ENCODE results near the gene ANGPTL8. TPM values are rescaled to one million over a fixed set of nuclear protein-coding genes. Genes with fewer than 3 reads are reported as not detected.
A peak's percentile ranks its signal among the peaks of the same experiment; 100 is the strongest.

ANGPTL8 gene
- total RNA-seq, 6 experiments from 2014 or later = 56.7 to 287 (median 140) TPM

- ATAC-seq (peak in 1 of 4 donors; percentile 1), DNase-seq (no peak)
- 38% methylated on average over 14 of the region's 20 CpGs for WGBS (ENCODE audit: insufficient coverage, low coverage, low lambda C conversion rate, missing lambda C conversion rate)
- no peaks in the 10 kb centered on the region for H3K36me3 ChIP-seq
- intact Hi-C loops (cut with DNase I) = loop anchor here (2.0 to 5.0 kb wide), 2 partner anchors 64 to 65 kb away; no protein-coding TSS in a partner anchor
- H3K4me3 ChIP-seq = no peak overlapping the region
- H3K9me3 ChIP-seq = no peaks in the 10 kb centered on the region
- peak overlapping the region in 2 of 3 donors; percentile 34 to 40 for H3K27ac ChIP-seq
- peaks cover 0 to 31% (median 15%) of the 10 kb centered on the region in 4 donors for H3K4me1 ChIP-seq
- no peak for TF ChIP-seq CTCF (IDR thresholded peaks at IDR 0.05)
- TF ChIP-seq POLR2A (IDR thresholded peaks at IDR 0.05) = no peak
- no peaks in the 10 kb centered on the region for H3K27me3 ChIP-seq
Measured at GRCh38 chr19:11202488-11203193, 36.8 kb upstream of the ANGPTL8 start.

GRCh38 chr19:11203194-11204075, 36.0 kb upstream of the ANGPTL8 start:
- TF ChIP-seq CTCF (IDR thresholded peaks at IDR 0.05) = peak; percentile 66 to 80 (median 76)
- no peak for TF ChIP-seq POLR2A (IDR thresholded peaks at IDR 0.05)
- peaks cover 0 to under 1% (median 0%) of the 10 kb centered on the region in 4 donors for H3K36me3 ChIP-seq
- peak; percentile 46 to 56 (median 50) for ATAC-seq
- WGBS (ENCODE audit: insufficient coverage, low coverage, low lambda C conversion rate, missing lambda C conversion rate) = 42% methylated on average over 9 of the region's 17 CpGs
- peak overlapping the region in 2 of 3 donors; percentile 34 to 40 for H3K27ac ChIP-seq
- H3K4me1 ChIP-seq = peaks cover 0 to 25% (median 12%) of the 10 kb centered on the region in 4 donors
- H3K4me3 ChIP-seq = no peak overlapping the region
- DNase-seq = peak in 2 of 3 donors; percentile 58 to 65
- H3K9me3 ChIP-seq = no peaks in the 10 kb centered on the region
- no peaks in the 10 kb centered on the region for H3K27me3 ChIP-seq
- intact Hi-C loops (cut with DNase I) = loop anchor here (2.0 to 5.0 kb wide), 2 partner anchors 65 to 66 kb away; no protein-coding TSS in a partner anchor

- peaks cover 0 to 6% (median 0%) of the 10 kb centered on the region in 4 donors for H3K36me3 ChIP-seq
- ATAC-seq = peak in 1 of 4 donors; percentile 2
- no peaks in the 10 kb centered on the region for H3K9me3 ChIP-seq
- no peaks in the 10 kb centered on the region for H3K27me3 ChIP-seq
- no peak for TF ChIP-seq POLR2A (IDR thresholded peaks at IDR 0.05)
- no peak for TF ChIP-seq CTCF (IDR thresholded peaks at IDR 0.05)
- intact Hi-C loops (cut with DNase I) = loop anchor here in 1 of 2 donors (5.0 kb wide), 1 partner anchor 67 kb away; no protein-coding TSS in a partner anchor
- no peak overlapping the region for H3K4me3 ChIP-seq
- DNase-seq = no peak
- no CpG with 5 or more reads among the region's 9 CpGs for WGBS (ENCODE audit: insufficient coverage, low coverage, low lambda C conversion rate, missing lambda C conversion rate)
- H3K27ac ChIP-seq = no peak overlapping the region
- peaks cover 0 to 19% (median 9%) of the 10 kb centered on the region in 4 donors for H3K4me1 ChIP-seq
Measured at GRCh38 chr19:11204076-11204602, 35.3 kb upstream of the ANGPTL8 start.

GRCh38 chr19:11204943-11205349, 34.5 kb upstream of the ANGPTL8 start:
- TF ChIP-seq POLR2A (IDR thresholded peaks at IDR 0.05) (no peak), CTCF (IDR thresholded peaks at IDR 0.05) (no peak)
- ATAC-seq (peak; percentile 6 to 22 (median 15)), DNase-seq (peak in 2 of 3 donors; percentile 70 to 74)
- Histone ChIP-seq H3K4me3 (no peak overlapping the region), H3K27me3 (no peaks in the 10 kb centered on the region), H3K4me1 (peaks cover 0 to 16% (median 8%) of the 10 kb centered on the region in 4 donors), H3K36me3 (peaks cover 0 to 6% (median 0%) of the 10 kb centered on the region in 4 donors), H3K27ac (no peak overlapping the region), H3K9me3 (no peaks in the 10 kb centered on the region)
- intact Hi-C loops (cut with DNase I) = loop anchor here in 1 of 2 donors (5.0 kb wide), 1 partner anchor 68 kb away; no protein-coding TSS in a partner anchor
- WGBS (ENCODE audit: insufficient coverage, low coverage, low lambda C conversion rate, missing lambda C conversion rate) = 8% methylated on average over 5 of the region's 5 CpGs
